ENCODE results near the gene GDF7.

Gene GDF7

GRCh38 chr2:20666304-20667150 lies at the start of gene GDF7:
TSS of gene GDF7 (plus strand) at chr2:20667144. CDS start at chr2:20667240, 96 bp downstream.
- DNase-seq: peak; percentile 28

DNA sequence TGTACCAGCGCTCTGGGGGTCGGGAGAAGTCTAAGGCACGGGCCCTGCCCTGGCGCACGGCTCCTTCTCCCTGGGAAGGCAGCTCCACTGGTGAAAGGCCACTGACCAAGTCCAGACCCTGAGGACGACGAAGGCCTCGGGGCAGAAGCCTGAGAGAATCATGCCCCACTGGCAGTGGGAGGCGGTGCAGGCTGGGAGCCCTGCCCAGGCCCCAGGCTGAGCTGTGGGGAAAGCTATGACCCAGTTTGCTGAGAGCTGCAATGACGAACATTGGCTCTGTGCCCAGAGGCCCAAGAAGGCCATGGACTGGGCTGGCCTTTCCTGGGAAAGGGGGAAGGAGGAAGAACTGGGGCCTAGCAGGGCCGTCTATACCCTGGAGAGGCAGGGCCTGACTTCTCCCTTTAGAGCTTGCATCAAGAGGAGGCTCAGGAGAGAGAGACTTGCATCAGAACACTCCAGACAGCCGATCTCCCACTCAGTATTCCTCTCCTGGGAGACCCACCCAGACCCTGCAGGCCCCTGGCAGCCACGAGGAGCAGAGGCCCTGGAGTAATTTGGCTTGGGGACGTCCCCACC lies 49.0 kb upstream of the GDF7 start:
- DNase-seq: no peak

- no peak for DNase-seq
Measured at GRCh38 chr2:20618468-20618885, 48.5 kb upstream of the GDF7 start.

DNA sequence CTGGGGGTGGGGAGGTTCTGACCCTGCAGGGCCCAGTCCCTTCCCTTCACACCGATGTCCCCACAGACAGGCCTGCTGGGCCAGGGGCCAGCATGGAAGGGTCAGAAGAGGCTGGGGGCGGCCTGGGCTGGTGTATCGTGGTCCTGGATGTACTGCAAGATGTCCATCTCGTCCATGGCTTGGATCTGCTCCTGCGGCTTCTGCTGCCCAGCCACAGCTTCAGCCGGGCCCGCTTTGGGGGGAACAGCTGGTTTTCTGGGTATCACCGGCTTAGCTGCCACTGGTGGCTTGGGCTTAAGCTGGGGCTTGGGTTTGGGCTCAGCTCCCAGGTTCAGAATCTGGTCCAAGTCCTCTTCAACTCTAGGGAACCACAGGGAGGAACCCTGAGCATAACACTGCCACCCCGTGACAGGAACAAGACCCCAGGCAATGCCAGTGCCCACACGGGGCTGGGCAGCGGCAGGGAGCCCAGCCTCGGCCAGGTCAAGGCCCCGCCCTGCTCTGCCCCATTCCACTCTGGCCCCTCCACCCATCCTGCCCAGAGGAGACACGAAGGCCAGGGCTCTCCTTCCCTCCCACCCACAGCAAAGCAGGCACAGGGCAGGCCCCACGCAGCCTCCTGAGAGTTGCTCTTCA lies 47.9 kb upstream of the GDF7 start:
- no peak for DNase-seq

DNA sequence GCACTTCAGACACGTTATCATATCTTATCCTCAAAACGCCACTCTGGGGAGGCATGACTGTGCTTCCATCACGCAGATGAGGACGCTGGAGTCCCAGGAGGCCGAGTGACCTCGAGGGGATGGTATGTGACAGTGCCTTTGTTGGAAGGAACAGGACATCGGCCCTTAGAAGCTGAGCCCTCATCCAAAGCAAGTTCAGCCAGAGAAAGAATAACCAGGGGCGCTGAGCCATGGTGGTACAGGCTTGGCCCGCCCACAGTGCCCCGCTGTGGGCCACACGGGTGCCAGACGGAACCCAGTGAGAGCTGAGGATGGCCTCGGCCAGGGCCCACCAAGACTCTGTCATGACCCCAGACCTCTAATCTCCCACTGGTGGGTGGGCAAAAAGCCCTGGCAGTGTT lies 47.3 kb upstream of the GDF7 start:
- no peak for DNase-seq

DNA sequence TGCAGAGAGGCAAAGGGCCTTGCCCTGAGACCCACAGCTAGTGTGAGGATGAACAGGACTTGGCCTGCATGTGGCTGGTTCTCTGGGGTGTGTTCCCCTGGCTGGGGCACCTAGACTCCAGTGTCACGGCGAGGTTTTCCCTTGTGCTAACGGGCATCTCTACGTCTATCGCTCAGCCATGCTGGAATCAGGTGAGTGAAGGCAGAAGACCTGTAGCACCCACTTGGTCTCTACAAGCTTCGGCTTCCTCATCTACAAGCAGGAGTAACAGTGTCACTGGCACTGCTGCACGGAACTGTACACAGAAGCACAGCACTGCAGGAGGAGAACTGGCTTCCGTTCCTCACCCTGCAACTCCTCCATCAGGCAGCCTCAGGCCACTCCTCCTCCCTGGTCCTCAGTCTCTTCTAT lies 46.7 kb upstream of the GDF7 start:
- DNase-seq: no peak

GRCh38 chr2:20620696-20621365 lies 46.1 kb upstream of the GDF7 start:
- DNase-seq: no peak

DNA sequence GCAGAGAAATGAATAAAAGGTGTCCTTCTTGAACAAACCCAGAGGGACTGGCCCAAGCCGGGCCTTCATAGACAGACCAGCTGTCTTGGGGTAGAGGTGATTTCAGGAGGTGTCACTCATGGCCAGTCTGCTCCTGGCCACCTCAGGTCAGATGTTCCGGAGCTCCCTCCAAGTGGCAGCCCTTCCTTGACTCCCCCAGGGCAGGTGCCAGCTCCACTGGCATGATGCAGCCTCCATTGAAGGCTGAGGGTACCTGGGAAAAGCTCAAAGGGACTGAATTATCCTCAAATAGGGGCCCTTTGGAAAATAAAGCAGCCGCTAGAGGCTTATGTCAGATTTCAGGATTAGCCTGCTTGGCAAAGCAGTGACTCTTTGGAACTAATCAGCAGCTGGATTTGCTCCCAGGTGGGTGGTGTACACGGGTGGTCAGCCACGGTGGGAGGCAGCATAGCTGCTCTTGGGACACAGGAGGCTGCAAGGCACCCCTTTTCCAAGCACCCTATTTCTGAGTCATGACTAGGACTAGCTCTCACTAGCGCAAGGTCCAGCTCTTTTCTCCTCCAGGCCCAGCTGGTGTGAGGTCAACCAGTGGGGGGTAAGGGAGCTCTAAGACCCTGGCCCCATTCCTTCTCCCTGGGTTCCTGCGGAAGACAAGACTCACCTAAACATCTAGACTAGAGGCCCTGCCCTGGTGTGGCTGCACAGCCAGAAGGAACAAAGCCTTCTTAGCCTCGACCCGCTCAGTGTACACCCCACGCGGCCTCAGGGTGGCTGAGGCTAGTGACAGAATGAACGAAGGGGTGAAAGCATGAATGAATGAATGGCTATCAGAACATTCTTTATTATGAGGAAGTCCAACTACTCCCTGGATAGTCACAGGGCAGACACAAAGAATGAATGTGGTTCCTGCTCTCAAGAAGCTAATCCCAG lies 45.3 kb upstream of the GDF7 start:
- DNase-seq: no peak

DNA sequence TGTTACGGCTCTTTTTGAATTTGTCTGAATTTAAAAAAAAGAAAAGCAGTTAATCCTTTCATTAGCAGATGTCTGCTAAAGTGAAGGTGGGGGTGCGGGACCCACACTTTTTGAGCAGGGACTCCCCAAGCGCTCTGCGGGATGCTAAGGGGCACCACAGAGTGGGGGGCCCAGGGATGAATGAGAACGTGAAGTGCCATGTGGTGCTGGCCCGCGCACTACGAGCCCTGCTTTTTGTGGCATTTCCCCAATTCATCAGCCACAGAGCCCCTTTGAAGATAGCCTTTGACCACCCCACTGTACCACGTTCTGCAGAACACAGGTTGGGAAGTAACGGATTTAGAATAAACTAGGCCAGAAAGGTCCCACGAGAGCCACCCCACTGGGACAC lies 44.7 kb upstream of the GDF7 start:
- no peak for DNase-seq

- DNase-seq: no peak
Measured at GRCh38 chr2:20622731-20623130, 44.2 kb upstream of the GDF7 start.

GRCh38 chr2:20623241-20623640 lies 43.7 kb upstream of the GDF7 start:
- DNase-seq: no peak

DNA sequence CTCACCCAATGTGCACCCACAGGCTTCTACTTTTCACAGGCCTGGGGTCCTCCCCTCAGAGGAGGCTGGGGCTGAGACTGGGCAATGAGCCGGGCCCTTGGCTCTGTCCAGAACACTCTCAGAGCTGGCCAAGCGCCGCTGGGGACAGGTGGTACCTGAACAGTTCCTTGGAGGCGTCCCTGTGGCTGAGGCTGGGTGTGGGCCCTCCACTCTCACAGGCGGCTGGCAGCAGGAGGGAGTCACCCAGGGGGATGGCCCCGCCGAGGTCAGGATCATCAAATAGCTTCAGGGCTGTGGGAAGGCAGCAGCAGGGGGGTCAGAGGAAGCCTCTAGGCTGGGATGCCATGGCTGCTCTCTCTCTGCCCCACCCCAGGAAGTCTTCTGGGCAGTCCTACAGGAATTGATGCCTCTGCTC lies 43.2 kb upstream of the GDF7 start:
- no peak for DNase-seq

DNA sequence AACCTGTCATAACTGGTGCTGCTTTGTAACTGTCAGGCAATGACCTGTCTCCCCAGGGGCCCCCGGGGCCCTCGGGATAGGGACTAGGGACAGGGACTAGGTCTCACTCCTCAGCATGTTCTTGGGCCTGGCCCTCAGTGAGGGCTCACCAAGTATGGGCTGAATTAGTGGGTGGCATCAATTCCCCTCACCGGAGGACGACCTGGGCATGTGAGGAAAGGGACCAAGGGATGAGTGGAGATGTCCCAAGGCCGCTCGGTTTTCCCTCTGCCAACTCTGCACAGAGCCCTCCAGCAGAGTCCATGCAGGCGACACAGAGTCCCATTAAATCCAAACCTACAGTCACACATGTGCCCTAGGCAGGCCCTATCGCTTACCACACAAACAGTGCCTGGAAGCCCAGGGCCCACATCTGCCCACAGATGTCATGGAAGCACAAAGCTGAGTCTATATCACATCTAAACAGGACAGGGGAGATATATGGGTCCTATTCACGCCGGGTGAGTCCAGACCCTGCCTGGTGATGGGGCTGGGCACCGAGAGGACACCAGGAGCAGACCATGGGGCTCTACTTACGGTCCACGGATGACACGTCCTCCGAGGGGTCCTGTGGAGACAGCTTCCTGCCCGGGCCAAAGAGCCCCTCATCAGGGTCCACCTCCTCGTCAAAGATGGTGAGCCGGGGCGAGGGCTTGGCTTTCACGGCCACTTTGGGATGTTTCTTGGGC lies 42.6 kb upstream of the GDF7 start:
- DNase-seq: no peak

GRCh38 chr2:20624884-20625485 lies 42.0 kb upstream of the GDF7 start:
- no peak for DNase-seq

- no peak for DNase-seq
Measured at GRCh38 chr2:20625491-20626391, 41.2 kb upstream of the GDF7 start.

GRCh38 chr2:20626392-20626697 lies 40.6 kb upstream of the GDF7 start:
- no peak for DNase-seq

- no peak for DNase-seq
Measured at GRCh38 chr2:20626698-20627513, 40.0 kb upstream of the GDF7 start.

- no peak for DNase-seq
Measured at GRCh38 chr2:20627712-20628380, 39.1 kb upstream of the GDF7 start.

GRCh38 chr2:20629181-20629580 lies 37.8 kb upstream of the GDF7 start:
- DNase-seq: no peak
